Myocyte (in vitro differentiated cells): ENCODE results near the gene AMOTL1. TPM values are rescaled to one million over a fixed set of nuclear protein-coding genes. Genes with fewer than 3 reads are reported as not detected.

Experiments used
- DNase-seq: peaks from one replicate; pipeline ENCODE4 v3.0.0-alpha.2; 2012; ENCODE audit warnings: low read depth
- polyA plus RNA-seq: library from polyadenylated mRNA; unstranded; fragments of >200 nt; gene quantifications from one replicate; pipeline ENCODE4 v1.2.1, GENCODE V29; 2012; ENCODE audit warnings: missing spikeins
- total RNA-seq: library from RNA; depleted of rRNA; stranded (reverse); fragments of >200 nt; gene quantifications from 2 replicates; pipeline ENCODE4 v1.2.3, GENCODE V29; 2014

AMOTL1 gene, protein sequence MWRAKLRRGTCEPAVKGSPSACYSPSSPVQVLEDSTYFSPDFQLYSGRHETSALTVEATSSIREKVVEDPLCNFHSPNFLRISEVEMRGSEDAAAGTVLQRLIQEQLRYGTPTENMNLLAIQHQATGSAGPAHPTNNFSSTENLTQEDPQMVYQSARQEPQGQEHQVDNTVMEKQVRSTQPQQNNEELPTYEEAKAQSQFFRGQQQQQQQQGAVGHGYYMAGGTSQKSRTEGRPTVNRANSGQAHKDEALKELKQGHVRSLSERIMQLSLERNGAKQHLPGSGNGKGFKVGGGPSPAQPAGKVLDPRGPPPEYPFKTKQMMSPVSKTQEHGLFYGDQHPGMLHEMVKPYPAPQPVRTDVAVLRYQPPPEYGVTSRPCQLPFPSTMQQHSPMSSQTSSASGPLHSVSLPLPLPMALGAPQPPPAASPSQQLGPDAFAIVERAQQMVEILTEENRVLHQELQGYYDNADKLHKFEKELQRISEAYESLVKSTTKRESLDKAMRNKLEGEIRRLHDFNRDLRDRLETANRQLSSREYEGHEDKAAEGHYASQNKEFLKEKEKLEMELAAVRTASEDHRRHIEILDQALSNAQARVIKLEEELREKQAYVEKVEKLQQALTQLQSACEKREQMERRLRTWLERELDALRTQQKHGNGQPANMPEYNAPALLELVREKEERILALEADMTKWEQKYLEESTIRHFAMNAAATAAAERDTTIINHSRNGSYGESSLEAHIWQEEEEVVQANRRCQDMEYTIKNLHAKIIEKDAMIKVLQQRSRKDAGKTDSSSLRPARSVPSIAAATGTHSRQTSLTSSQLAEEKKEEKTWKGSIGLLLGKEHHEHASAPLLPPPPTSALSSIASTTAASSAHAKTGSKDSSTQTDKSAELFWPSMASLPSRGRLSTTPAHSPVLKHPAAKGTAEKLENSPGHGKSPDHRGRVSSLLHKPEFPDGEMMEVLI
- 69.4 and 77.3 TPM in 2 replicates for total RNA-seq
- 20.2 TPM for polyA plus RNA-seq

DNA sequence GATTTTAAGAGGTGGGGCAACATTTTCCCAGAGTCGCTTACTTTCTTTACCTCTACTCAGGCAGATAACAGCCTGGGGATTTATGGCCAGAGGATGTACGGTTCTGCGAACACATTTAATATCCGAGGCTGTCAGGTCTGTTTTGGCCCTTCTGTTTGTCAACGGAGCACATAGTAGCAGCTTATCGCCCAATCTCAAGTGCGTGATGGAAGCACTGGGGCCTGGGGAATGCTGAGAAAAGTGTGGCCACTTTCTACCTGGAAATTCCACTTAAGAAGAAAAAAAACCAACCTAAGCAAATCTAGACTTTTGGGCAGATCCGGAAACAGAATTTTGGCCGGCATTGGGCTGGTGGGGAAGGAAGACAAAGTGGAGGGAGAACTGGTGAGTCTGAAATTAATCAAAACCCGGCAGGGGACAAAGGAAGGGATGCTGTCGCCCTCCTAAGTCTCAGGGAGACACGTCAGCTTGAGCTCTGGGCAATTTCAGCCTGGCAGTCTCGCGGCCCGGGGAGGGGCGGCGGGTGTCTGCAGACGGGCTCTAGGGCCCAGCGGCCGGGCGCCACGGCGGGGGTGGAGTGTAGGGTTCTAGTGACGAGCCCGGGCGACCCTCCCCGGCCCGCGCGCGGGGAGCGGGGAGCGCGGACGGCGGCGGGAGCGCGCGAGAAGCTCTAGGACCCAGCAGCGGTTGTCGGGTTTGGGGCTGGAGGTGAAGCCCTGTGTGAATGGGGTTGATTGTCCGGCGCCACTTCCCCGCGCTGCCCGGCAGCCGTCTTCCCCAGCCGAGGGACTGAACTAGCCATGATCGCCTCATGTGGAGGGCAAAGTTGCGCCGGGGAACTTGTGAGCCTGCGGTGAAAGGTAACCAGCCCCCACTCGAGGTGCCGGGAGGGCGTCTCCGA, at the start of gene AMOTL1:
AMOTL1 (plus strand) TSS at position 656 of the 901 bp plus-strand sequence; CDS start at position 812, 156 bp downstream.
- peak; percentile 92 for DNase-seq

DNA sequence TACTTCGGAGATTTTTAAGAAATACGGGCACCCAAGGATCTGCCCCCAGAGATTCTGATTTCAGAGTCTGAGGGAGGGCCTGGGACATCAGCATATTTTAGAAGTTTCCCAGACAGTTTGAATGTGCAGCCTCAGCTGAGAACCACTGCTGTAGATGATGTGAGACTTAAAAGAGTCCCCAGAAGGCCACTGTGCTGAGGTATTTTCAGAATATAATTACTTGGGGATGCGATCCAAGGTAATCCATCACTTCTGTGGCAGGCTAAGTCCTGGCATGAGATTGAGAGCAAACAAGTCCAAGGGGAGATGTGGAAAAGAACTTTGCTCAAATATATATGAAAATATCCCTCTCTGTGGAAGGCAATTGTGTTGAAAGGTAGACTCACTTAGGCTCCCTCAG, 48.3 kb upstream of the AMOTL1 start:
- no peak for DNase-seq

DNA sequence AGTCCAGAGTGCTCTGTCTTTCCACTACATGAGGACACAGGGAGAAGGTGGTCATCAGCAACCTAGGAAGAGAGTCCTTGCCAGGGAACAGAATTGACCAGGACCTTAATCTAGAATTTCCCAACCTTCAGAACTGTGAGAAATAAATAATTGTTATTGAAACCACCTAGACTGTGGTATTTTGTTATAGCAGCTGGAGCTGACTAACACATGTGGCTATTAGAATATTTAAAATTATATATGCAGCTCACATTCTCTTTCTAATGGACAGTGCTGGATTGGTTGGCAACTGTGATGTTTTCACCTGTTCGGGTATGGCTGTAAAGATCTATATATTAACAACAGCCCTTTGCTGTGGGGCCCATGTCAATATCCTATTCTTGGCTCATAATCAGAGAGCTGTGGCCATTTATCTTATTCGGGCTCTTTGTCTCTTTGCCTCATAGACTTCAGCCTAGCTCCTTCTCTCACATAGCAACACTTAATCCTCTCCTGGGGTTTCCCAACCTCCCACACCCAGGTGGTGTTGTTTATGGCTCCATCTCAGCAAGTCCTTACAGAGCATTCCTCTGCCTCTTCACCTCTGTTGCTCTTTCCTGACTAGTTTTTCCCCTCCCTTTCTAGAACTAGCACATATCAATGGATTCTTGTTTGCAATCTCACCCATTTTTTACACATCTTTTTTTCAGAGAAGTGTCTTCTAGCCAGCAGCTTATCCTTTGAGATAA, 46.4 kb upstream of the AMOTL1 start:
- DNase-seq, result no peak

DNA sequence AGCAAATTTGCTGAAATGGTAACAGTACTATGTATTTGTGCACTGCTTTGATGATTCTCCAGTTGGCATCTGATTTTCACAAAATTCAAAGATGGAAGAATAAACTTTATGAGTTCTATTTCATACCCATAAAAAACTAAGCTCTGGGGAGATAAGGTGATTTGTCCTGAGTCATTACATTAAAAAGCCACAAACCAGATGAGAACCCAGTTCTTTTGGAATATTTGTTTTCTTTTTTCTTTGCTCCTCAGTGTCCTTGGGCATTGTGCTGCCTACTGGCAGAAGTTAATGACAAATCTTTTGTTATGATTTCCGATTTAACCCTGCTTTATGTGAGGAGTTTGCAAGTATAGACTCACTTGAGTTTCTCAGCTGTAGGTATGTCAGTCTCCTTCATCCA, 45.4 kb upstream of the AMOTL1 start:
- no peak for DNase-seq

DNA sequence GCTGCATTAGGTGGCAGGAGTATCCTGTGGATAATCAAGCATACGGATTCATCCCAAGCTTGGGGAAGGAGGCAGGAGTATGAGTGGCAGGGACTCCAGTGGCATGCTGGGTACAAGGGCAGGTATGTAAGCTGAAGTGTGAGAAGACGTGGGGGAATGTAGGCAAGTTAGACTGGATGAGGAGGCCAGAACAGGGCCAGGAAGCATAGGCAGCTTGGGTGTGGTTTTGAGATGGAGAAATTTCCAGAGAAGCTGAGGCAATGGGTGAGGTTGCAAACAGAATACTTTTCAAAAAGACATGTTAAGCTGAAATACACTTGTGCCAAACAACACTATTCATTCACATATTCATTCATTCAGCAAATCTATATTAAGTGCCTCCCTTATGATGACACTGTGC, 43.1 kb upstream of the AMOTL1 start:
- DNase-seq, result no peak

DNA sequence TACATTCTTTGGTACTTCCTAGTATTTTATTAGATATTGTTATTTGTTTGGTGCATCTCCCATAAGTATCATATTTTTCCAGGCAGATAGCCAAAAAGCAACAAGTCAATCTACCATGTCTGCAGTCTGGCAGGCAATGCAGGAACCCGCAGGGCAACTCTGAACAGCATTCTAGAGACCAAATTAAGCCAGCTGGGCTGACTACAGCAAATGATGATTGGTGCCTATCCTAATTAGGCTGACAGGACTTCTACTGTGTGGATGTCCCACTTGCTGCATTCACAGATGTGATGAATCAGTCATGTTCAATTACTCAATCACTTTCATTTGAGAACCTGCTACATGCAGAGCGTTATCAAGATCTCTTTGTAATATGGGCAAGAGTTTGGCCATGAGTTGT, 40.3 kb upstream of the AMOTL1 start:
- no peak for DNase-seq

DNA sequence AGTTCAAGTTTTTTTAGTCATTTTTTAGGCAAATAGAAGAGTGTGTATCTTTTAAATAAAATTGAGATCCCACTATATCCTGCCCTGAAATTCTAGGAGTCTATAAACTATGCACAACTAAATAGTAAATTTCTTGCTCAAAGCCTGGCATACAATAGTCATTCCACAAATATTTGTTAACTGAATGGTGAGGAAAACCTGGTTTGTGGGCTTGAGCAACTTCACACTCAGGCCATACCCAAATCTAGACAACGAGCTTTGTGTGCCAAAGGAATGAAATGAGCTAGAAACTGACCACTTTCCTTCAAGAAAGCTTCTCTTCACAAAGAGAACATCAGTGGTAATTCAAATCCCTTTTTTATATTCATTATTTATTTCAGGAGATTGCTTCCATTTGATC, 39.6 kb upstream of the AMOTL1 start:
- peak; percentile 8 for DNase-seq

DNA sequence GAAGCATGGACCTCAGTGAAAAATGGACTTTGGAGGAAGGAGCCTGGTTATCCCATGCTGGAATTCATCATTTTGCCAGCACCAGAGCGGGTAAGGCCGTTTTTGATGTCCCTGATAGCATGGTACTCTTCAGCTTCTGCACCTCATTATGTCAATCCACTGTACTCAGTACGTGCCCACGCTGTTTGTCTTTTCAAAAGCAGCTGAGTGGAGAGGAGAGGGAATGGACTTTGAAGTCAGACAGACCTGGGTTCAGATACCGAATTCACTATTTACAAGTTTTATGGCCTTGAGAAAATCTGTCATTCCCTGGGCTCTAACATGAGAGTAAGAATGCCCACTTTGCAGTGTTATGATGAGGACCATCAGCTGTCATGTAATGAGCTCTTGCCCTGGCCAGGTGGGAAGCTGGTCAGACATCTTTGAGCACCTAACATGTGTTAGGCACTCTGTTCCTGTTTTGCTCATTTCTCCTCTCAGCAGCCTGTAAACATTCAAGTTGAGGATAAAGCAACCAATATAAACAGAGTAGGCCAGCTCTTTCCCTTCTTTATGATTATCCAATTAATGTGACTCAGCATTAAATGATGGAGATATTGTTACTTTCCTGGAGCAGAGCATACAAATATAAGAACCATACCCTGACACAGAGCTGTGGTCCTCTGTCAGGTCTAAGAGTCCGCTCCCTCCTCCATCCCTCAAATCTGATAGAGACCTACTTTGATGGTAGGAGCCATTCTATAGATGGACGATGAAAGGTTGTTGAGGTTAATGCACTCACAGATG, 39.0 kb upstream of the AMOTL1 start:
- DNase-seq, result no peak

DNA sequence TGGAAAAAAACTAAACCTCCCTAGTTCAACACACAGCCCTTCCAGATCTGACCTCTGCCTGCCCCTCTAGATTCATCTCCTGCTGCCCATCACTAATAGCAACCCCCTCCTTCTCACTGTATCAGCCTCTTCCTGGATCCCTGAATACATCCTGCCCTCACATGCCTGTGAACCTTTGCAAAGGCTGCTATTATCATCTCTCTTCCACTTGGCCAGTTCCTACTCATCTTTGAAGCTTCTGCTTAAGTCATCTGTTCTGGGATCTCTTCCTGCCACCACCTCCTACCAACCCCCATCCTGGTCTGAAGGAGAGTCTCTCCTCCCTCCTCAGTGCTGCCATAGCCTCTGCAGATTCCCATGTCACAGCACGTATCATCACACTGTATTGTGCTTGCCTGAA, 38.0 kb upstream of the AMOTL1 start:
- no peak for DNase-seq

DNA sequence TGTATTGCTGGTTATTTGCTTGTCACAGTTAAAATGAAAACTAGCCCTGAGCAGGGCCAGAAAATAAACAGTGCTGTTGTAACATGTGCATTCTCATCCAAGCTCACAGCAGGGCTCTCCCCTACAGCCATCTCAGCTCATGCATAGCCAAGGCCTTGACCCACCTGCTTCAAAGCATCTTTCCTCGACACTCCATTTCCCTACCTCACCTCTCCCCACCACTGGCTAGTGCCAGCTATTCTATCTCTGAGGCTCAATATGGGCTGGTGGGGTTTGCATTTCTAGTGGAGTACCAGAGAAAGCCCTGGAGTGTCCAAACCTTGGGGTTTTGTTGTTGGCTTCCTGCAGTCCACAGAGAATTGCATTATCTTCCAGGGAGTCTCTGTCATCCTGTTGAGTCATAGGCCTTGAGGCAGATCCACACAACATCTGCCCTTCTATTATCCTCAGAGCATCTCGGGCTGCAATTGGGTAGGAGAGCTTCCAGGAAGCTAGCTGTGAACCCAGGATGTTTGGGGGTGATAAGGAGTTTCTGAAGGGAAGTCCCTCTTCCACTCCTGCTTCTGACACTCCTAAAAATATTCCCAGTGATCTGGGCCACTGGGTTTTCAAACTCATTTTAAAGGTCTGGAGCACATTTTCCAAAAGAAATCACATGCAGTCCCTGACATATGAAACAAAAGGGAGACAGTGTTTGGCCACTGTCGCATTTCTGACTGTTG, 36.1 kb upstream of the AMOTL1 start:
- DNase-seq, result peak; percentile 53

DNA sequence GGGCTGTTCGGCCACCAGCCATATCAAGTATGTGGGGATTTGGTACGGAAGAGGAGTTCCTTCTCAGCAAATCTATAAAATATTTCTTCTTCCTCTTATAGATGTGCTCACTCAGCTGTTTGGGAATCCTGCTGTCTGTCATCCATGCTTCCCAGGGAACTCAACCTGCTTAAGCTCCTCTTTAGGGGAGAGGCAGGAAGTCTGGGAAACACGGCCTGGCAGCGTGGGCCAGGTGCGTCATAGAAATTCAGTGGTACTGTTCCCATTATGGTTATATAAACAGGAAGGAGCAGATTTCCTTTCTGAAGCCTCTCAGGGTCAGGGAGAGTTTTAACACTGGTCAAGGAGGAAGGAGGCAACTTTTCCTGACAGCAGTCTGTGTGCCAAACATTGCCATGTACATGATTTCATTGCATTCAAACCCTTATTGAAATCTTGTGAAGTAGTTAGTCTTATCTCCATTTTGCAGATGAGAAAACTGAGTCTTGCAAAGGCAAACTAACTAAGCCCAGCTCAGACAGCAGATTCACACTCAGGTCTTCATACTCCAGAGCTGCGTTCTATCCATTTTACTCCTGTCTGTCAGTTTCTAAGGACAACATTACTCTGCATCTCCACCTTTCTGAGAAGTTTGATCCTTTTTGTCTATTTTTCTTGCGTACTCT, 35.4 kb upstream of the AMOTL1 start:
- no peak for DNase-seq

DNA sequence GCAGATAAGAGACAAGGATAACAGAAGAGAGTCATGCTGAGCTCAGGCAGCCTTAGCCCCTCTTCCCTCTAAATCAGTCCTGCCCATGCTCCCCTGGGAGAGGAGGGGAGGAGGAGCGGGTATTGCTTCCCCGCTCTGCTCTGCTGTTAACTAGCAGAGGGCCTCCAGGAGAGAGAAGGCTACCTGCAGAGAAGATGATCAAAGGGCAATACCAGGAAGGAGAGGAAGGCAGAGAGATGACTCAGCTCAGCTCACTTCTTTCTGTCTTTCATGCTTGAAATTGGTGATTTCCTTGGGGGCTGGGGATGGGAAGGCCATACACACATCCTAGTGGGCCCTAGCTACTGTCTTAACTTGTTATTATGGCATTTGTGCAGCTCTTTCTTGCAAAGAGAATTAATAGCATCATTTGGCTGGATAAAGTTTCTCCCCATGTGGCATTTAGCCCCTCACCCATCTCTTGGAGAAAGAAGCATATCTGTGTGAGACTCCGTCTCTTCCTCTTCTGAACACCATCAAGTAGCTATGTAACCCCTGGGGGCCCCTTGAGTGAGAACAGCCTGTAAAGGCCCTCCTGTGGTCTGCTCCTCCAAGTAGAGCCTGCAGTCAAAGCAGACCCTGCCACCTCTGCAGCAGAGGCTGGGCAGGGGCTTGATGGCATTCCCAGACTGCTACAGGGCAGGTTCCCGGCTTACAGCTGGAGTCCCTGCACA, 33.4 kb upstream of the AMOTL1 start:
- DNase-seq, result no peak

DNA sequence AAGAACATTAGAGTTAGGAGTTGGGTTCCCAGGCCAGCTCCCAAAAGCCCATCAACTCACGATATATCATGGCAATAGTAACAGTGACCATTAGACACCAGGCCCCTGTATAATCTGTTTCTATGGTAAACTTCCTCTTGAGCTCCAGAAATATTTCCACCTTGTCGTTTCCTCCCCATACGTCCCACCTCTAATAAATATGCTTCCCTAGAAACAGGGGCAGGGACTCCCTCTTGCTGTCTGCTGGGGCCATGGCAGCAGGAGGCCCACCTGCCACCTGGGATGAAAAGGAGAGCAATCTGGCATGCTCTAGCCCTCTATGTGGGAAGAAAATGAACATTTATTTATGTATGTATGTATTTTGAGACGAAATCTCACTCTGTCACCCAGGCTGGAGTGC, 32.2 kb upstream of the AMOTL1 start:
- DNase-seq, result no peak

DNA sequence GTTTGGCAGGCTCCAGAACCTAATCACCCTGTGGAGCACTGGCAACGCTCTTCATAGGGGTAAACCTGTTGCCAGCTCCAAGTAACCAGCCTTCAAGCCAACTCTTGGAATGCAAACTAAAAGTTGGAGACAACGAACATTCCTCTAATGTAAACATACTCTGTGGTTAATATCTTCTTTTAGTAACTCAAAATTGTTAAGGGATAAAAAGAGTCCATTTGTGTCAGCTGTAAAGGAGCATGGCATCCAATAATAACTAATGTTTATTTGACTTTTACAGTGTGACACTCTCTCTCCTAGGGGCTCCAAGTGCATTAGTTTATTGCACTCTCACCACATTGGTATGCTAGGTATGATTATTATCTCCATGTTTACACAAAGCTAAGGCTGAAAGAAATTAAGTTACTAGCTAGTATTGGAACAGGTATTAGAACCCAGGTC, 31.0 kb upstream of the AMOTL1 start:
- no peak for DNase-seq

DNA sequence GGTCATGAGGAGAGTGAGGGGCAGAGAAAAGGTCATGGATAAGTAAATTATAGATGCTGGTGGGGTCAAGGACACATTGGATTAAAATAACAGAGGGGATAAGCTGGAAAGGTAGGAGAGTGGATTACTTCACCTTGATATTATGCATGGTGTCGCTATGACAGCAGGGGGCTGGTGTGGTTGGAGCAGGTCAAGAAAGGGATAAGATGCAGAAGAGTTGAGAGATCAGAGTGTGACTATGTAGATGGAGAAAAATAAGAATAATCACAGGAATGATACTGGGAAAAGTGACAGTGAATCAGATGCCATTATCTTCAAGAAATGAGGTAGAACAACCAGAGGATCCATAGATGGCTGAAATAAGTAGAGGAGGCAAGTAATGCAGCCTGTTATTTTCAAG, 29.4 kb upstream of the AMOTL1 start:
- no peak for DNase-seq

DNA sequence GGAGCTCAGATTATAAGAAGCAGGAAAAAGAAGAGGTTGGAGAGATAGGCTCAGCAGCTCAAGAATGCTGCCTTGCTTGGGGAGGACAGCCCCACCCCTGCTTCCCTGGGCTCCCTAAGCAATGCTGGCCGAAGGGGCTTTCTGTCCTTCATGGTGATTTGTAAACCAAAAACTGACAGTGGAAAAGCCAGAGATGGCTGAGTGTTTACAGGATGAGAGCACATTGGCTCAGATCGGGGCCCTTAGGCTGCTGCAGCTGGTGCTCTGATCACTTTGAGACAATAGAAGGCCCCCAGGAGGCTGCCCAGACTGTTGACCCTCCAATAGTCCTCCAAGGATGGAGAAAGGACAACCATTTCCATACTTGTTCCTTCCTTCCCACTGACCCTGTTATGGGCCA, 28.8 kb upstream of the AMOTL1 start:
- no peak for DNase-seq
